AG09309 (cell line): ENCODE measurements around the gene PNMA5.
"Not testable (repeated sequence)": the region's sequence is repeated elsewhere in the genome, so short reads cannot be mapped to it uniquely, and the experiment has no call there.

ENCODE experiments used
- DNase-seq: peaks from one replicate; pipeline ENCODE4 v3.0.0-alpha.2; 2010; ENCODE audit warnings: low read depth
- H3K4me3 ChIP-seq: 2 replicates; pipeline ENCODE4 v1.5.1; 2011; ENCODE audit warnings: mild to moderate bottlenecking, low read depth, low read length, moderate library complexity; ENCODE audit not compliant: control insufficient read depth
- TF ChIP-seq, protein P1 (sequence below): IDR thresholded peaks from 2 replicates; pipeline ENCODE4 v1.5.1; 2011; ENCODE audit warnings: mild to moderate bottlenecking, low read depth, low read length, inconsistent platforms; ENCODE audit not compliant: insufficient read depth, control insufficient read depth; ENCODE audit errors: missing control alignments

The PNMA5 gene

GRCh38 chrX:153004780-153005179 lies 10.9 kb upstream of the PNMA5 start:
- no peak for DNase-seq
- H3K4me3 ChIP-seq: no peak overlapping the region
- TF ChIP-seq, protein P1, sequence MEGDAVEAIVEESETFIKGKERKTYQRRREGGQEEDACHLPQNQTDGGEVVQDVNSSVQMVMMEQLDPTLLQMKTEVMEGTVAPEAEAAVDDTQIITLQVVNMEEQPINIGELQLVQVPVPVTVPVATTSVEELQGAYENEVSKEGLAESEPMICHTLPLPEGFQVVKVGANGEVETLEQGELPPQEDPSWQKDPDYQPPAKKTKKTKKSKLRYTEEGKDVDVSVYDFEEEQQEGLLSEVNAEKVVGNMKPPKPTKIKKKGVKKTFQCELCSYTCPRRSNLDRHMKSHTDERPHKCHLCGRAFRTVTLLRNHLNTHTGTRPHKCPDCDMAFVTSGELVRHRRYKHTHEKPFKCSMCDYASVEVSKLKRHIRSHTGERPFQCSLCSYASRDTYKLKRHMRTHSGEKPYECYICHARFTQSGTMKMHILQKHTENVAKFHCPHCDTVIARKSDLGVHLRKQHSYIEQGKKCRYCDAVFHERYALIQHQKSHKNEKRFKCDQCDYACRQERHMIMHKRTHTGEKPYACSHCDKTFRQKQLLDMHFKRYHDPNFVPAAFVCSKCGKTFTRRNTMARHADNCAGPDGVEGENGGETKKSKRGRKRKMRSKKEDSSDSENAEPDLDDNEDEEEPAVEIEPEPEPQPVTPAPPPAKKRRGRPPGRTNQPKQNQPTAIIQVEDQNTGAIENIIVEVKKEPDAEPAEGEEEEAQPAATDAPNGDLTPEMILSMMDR: no peak

GRCh38 chrX:153003981-153004380 lies 10.1 kb upstream of the PNMA5 start:
- TF ChIP-seq, protein P1: no peak
- H3K4me3 ChIP-seq: no peak overlapping the region
- no peak for DNase-seq

DNA sequence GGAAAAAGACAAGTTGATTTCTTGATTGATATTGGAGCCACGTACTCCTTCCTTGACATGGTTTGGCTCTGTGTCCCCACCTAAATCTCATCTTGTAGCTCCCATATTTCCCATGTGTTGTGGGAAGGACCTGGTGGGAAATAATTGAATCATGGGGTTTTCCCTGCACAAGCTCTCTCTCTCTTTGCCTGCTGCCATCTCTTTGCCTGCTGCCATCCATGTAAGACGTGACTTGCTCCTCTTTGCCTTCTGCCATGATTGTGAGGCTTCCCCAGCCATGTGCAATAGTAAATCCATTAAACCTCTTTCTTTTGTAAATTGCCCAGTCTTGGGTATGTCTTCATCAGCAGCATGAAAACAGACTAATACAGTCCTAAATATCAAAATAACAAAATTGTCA lies 8.3 kb upstream of the PNMA5 start:
- not testable (repeated sequence) for DNase-seq, H3K4me3 ChIP-seq

DNA sequence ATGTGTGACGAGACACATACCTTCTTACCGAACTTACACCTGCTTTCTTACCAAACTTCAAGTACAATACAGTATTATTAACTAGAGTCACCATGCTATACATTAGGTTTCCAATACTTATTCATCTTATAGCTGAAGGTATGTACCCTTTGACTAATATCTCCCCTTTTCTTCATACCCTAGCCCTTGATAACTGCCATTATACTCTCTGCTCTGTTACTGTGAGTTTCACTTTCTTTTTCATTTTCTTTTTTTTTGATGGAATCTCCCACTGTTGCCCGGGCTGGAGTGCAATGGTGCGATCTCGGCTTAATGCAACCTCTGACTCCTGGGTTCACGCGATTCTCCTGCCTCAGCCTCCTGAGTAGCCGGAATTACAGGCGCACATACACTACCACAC lies 3.4 kb upstream of the PNMA5 start:
- no peak overlapping the region for H3K4me3 ChIP-seq
- TF ChIP-seq, protein P1: no peak

GRCh38 chrX:152992115-152992514 lies 1.8 kb downstream of the PNMA5 start:
- no peak overlapping the region for H3K4me3 ChIP-seq
- TF ChIP-seq, protein P1: no peak
- no peak for DNase-seq

More for the DNA sequence above, 3.4 kb upstream of the PNMA5 start:
- DNase-seq: no peak

DNA sequence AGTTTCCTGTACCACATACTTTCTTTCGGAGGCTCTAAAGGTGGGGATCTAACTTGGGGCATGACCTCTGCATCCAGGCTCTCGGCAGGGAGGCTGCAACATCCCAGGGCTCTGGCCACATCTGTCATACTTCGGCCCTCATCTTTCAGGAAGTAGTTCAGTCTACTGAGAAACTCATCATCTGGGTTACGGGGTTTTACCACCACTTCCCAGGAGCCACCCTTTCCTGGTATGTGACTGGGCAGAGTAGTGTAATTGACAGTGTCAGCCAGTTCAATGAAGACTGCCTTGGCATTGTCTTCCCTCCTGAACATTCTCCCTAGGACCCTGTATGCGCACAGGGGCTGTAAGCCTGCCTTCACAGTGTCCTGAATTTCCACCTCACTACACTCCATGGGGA lies 2.8 kb downstream of the PNMA5 start:
- TF ChIP-seq, protein P1: no peak
- no peak overlapping the region for H3K4me3 ChIP-seq
- DNase-seq: no peak

GRCh38 chrX:152989292-152989658 lies 4.6 kb downstream of the PNMA5 start:
- TF ChIP-seq, protein P1: no peak
- H3K4me3 ChIP-seq: no peak overlapping the region
- DNase-seq: no peak
